Trophoblast cell (in vitro differentiated cells and primary cell): Measurements from ENCODE around the gene ZNF497.
"Not testable (repeated sequence)": the region's sequence is repeated elsewhere in the genome, so short reads cannot be mapped to it uniquely, and the experiment has no call there.

Experiments used
- DNase-seq, 2 donors: peaks; one replicate each; pipeline ENCODE4 v3.0.0-alpha.2; 2016
- H2AFZ ChIP-seq: 2 replicates; pipeline ENCODE4 v1.6.1; 2013; ENCODE audit warnings: low read length, moderate library complexity, mild to moderate bottlenecking; ENCODE audit not compliant: insufficient read depth, poor library complexity
- H2AK5ac ChIP-seq: 2 replicates; pipeline ENCODE4 v1.6.1; 2013; ENCODE audit warnings: mild to moderate bottlenecking, low read length
- H2BK120ac ChIP-seq: 2 replicates; pipeline ENCODE4 v1.6.1; 2013; ENCODE audit warnings: low read length, mild to moderate bottlenecking, moderate library complexity; ENCODE audit not compliant: insufficient read depth, poor library complexity
- H2BK12ac ChIP-seq: 2 replicates; pipeline ENCODE4 v1.6.1; 2013; ENCODE audit warnings: mild to moderate bottlenecking, low read length, moderate library complexity
- H2BK5ac ChIP-seq: 2 replicates; pipeline ENCODE4 v1.6.1; 2013; ENCODE audit warnings: low read length, low read depth, moderate library complexity, mild to moderate bottlenecking; ENCODE audit not compliant: poor library complexity
- H3K14ac ChIP-seq: 2 replicates; pipeline ENCODE4 v1.6.1; 2013; ENCODE audit warnings: mild to moderate bottlenecking, low read length
- H3K18ac ChIP-seq: 2 replicates; pipeline ENCODE4 v1.6.1; 2013; ENCODE audit warnings: mild to moderate bottlenecking, low read length
- H3K23ac ChIP-seq: 2 replicates; pipeline ENCODE4 v1.6.1; 2013; ENCODE audit warnings: low read length
- H3K27ac ChIP-seq: 2 replicates; pipeline ENCODE4 v1.5.1; 2013; ENCODE audit warnings: low read depth, mild to moderate bottlenecking, inconsistent platforms, low read length, moderate library complexity
- H3K27me3 ChIP-seq: 2 replicates; pipeline ENCODE4 v1.6.1; 2013; ENCODE audit warnings: inconsistent platforms, mild to moderate bottlenecking, low read length, moderate library complexity; ENCODE audit not compliant: insufficient read depth
- H3K36me3 ChIP-seq, 2 experiments: 1 replicate in 1 of 2; 2 replicates in 1 of 2; pipeline ENCODE4 v1.6.1; 2013; ENCODE audit warnings: low read length in 2 of 2, mild to moderate bottlenecking in 2 of 2, moderate library complexity in 1 of 2; ENCODE audit not compliant: insufficient read depth in 2 of 2, control insufficient read depth in 1 of 2
- H3K4ac ChIP-seq: 2 replicates; pipeline ENCODE4 v1.6.1; 2013; ENCODE audit warnings: low read depth, mild to moderate bottlenecking, low read length, moderate library complexity
- H3K4me1 ChIP-seq, 2 experiments: 1 replicate in 1 of 2; 2 replicates in 1 of 2; pipeline ENCODE4 v1.6.1; 2013; ENCODE audit warnings: low read length in 2 of 2, mild to moderate bottlenecking in 2 of 2, moderate library complexity in 1 of 2; ENCODE audit not compliant: insufficient read depth in 2 of 2, control insufficient read depth in 1 of 2
- H3K4me2 ChIP-seq: 2 replicates; pipeline ENCODE4 v1.6.1; 2013; ENCODE audit warnings: inconsistent platforms, mild to moderate bottlenecking, low read length, moderate library complexity
- H3K4me3 ChIP-seq: 2 replicates; pipeline ENCODE4 v1.5.1; 2013; ENCODE audit warnings: mild to moderate bottlenecking, low read depth, low read length, inconsistent platforms
- H3K79me1 ChIP-seq: one replicate; pipeline ENCODE4 v1.6.1; 2013; ENCODE audit warnings: low read length
- H3K79me2 ChIP-seq: 2 replicates; pipeline ENCODE4 v1.6.1; 2013; ENCODE audit warnings: low read length, mild to moderate bottlenecking; ENCODE audit not compliant: control insufficient read depth, insufficient read depth, poor library complexity
- H3K9ac ChIP-seq: 2 replicates; pipeline ENCODE4 v1.6.1; 2013; ENCODE audit warnings: mild to moderate bottlenecking, low read length
- H3K9me3 ChIP-seq: 2 replicates; pipeline ENCODE4 v1.6.1; 2013; ENCODE audit warnings: low read depth, mild to moderate bottlenecking, control low read depth, inconsistent platforms, low read length; ENCODE audit not compliant: insufficient read depth
- H4K12ac ChIP-seq: 2 replicates; pipeline ENCODE4 v1.6.1; 2013; ENCODE audit warnings: low read depth, mild to moderate bottlenecking, low read length, moderate library complexity
- H4K8ac ChIP-seq: 2 replicates; pipeline ENCODE4 v1.6.1; 2013; ENCODE audit warnings: low read depth, mild to moderate bottlenecking, low read length, moderate library complexity
- H4K91ac ChIP-seq: one replicate; pipeline ENCODE4 v1.6.1; 2013; ENCODE audit warnings: low read depth, mild to moderate bottlenecking, low read length, moderate library complexity
- WGBS: extraction: QIAGEN DNeasy Blood & Tissue Kit; methylation state at CpG from one replicate; pipeline ENCODE4 v1.1.7; 2013; ENCODE audit warnings: missing lambda C conversion rate; ENCODE audit not compliant: insufficient read length, insufficient coverage; ENCODE audit errors: extremely low coverage; 5-methylcytosine and 5-hydroxymethylcytosine counted together

Gene ZNF497

DNA sequence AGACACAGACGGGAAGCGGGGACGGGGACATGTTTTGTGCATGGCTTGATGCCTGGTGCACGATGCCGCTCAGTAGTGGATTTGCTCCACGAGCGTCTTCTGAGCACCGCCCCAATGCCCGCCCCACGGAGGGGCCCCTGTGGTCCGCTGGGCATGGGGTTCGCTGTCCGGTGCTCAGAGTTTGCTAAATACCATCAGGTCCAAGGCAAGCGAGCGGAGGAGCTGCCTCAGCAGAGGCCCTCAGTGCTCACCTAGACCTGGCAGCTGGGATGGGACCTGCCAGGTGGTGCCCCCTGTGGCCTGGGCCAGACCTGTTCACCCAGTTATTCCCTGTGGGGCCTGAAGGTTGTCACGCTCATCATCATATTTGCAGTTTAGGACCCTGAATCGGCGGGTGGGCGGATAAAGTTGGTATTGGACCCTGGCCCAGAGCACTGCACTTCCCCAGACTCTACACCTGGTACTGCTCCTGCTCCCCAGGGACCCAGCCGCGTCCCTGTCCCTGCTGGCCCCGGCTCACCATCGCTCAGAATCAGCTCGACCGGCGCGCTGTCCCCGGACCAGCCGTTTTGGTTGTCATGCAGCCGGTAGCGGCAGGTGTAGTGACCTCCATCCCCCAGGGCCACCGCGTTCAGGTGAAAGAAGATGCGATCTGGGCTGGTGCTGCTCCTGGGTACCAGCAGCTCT lies 11.5 kb downstream of the ZNF497 start:
- Histone ChIP-seq H2BK120ac (no peak overlapping the region), H4K12ac (no peak overlapping the region), H2AFZ (no peak overlapping the region), H3K14ac (no peak overlapping the region), H3K23ac (no peak overlapping the region), H4K91ac (no peak overlapping the region), H4K8ac (no peak overlapping the region), H3K79me1 (peaks cover 4% of the 10 kb centered on the region), H3K4me3 (no peak overlapping the region), H3K27me3 (peaks cover 15% of the 10 kb centered on the region), H3K79me2 (peaks cover 2% of the 10 kb centered on the region), H3K4me2 (no peak overlapping the region), H3K36me3 (no peaks in the 10 kb centered on the region), H3K9me3 (peaks cover 2% of the 10 kb centered on the region), H3K4ac (no peak overlapping the region), H3K27ac (no peak overlapping the region), H3K18ac (no peak overlapping the region), H2BK12ac (no peak overlapping the region), H2BK5ac (no peak overlapping the region), H2AK5ac (no peak overlapping the region), H3K9ac (no peak overlapping the region), H3K4me1 (peaks cover 3 to 7% of the 10 kb centered on the region in 2 experiments)
- no peak for DNase-seq
- WGBS, result no CpG with 5 or more reads among the region's 34 CpGs

DNA sequence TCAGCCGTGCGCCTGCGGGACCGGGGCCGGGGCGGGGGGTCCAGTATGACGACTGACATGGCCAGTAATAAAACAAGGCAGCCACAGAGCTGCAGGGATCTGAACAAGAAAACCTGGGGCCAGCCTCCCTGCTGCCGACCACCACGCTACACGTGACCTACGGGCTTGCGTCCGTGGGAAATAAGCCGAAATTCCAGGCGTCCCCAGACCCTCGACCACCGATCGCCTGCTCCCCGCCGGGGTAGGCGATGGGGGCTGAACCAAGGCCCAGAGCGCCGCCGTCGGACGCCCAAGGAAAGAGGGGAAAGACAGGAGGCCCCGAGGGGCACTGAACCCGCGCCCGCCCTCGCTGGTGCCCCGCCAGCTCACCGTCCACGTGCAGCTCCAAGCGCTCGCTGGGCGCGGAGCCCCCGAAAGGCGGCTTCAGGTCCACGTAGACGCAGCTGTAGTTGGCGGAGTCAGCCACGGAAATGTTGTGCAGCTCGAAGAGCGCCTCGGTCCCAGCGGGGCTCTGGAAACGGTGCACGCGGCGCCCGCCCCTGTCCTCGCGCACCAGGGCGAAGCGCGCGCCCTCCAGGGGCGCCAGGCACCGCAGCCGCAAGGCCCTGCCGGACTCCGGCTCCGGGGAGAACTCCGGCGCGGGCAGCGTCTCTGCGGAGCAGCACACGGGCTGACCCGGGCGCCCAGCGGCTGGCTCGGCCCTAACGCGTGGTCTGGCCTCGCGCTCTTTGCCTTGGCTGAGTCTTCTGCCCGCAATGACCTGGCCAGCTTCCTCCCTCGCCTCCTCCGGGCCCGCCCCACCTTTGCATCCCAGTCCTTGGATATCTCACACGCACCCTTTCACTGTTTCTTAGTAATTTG lies 12.3 kb downstream of the ZNF497 start:
- no peak for DNase-seq
- Histone ChIP-seq H3K79me2 (peaks cover 2% of the 10 kb centered on the region), H2BK12ac (no peak overlapping the region), H3K27me3 (peaks cover 15% of the 10 kb centered on the region), H2AFZ (no peak overlapping the region), H4K12ac (no peak overlapping the region), H2BK5ac (no peak overlapping the region), H4K91ac (no peak overlapping the region), H3K18ac (no peak overlapping the region), H3K4me3 (no peak overlapping the region), H2AK5ac (no peak overlapping the region), H2BK120ac (no peak overlapping the region), H4K8ac (no peak overlapping the region), H3K23ac (no peak overlapping the region), H3K79me1 (peaks cover 4% of the 10 kb centered on the region), H3K36me3 (no peaks in the 10 kb centered on the region), H3K4ac (no peak overlapping the region), H3K14ac (no peak overlapping the region), H3K9me3 (peaks cover 2% of the 10 kb centered on the region), H3K4me2 (no peak overlapping the region), H3K4me1 (peaks cover 3 to 7% of the 10 kb centered on the region in 2 experiments), H3K27ac (no peak overlapping the region), H3K9ac (no peak overlapping the region)
- no CpG with 5 or more reads among the region's 84 CpGs for WGBS

GRCh38 chr19:58349590-58349989 lies 13.0 kb downstream of the ZNF497 start:
- Histone ChIP-seq H3K4me2 (no peak overlapping the region), H3K9me3 (peaks cover 2% of the 10 kb centered on the region), H3K27me3 (peaks cover 15% of the 10 kb centered on the region), H2BK5ac (no peak overlapping the region), H4K8ac (no peak overlapping the region), H3K27ac (no peak overlapping the region), H3K79me2 (peaks cover 2% of the 10 kb centered on the region), H3K4me1 (peaks cover 3 to 7% of the 10 kb centered on the region in 2 experiments), H4K91ac (no peak overlapping the region), H3K4me3 (no peak overlapping the region), H4K12ac (no peak overlapping the region), H3K4ac (no peak overlapping the region), H2AFZ (no peak overlapping the region), H2BK120ac (no peak overlapping the region), H3K18ac (no peak overlapping the region), H3K36me3 (no peaks in the 10 kb centered on the region), H3K14ac (no peak overlapping the region), H2BK12ac (no peak overlapping the region), H3K9ac (no peak overlapping the region), H3K79me1 (peaks cover 4% of the 10 kb centered on the region), H3K23ac (no peak overlapping the region), H2AK5ac (no peak overlapping the region)
- no CpG with 5 or more reads among the region's 8 CpGs for WGBS
- no peak for DNase-seq

- not testable (repeated sequence) for H2BK12ac ChIP-seq, DNase-seq, H2AFZ ChIP-seq, H3K4me1 ChIP-seq, H3K79me2 ChIP-seq, H3K18ac ChIP-seq, H3K14ac ChIP-seq, H4K91ac ChIP-seq, H3K9me3 ChIP-seq, H2BK120ac ChIP-seq, H3K23ac ChIP-seq, H3K36me3 ChIP-seq, H2AK5ac ChIP-seq, H4K8ac ChIP-seq, H3K4ac ChIP-seq, H3K9ac ChIP-seq, H3K4me3 ChIP-seq, H3K27ac ChIP-seq, H2BK5ac ChIP-seq, H3K79me1 ChIP-seq, H4K12ac ChIP-seq
- peaks cover 15% of the 10 kb centered on the region for H3K27me3 ChIP-seq
- WGBS, result no CpG with 5 or more reads among the region's 12 CpGs
- peak overlapping the region; percentile 96 for H3K4me2 ChIP-seq
These were observed 14.5 kb downstream of the ZNF497 start for GRCh38 chr19:58348080-58348479.
